ENCODE measurements around the gene PIP5K1C. TPM values are rescaled to one million over a fixed set of nuclear protein-coding genes. Genes with fewer than 3 reads are reported as not detected.

Gene PIP5K1C
- total and polyA plus RNA-seq, 10 of the 15 experiments (the other 5 are each of a cell fraction or from before 2014, with no cell fraction given) = 0.39 to 19.6 (median 5.3) TPM

- CTCF ChIA-PET = interaction anchor here (0.7 to 2.3 kb wide), 4 partner anchors 14 to 74 kb away, joined by 3 to 7 read pairs (median 4); no protein-coding TSS in a partner anchor
- no peak overlapping the region for H3K4me3 ChIP-seq
- in situ Hi-C loops (cut with MboI) (no loop called here), intact Hi-C loops (cut with micrococcal nuclease; ENCODE audit: unreplicated experiment) (loop anchor here (1.0 kb wide), 1 partner anchor 74 kb away; no protein-coding TSS in a partner anchor)
- no peak overlapping the region for H3K27ac ChIP-seq (ENCODE audit: control insufficient read depth, insufficient read depth)
- no TSS peak for BruUV-seq (replicated peaks)
- WGBS (ENCODE audit: insufficient coverage, insufficient replicate concordance, low lambda C conversion rate, missing lambda C conversion rate) = 80% methylated on average over 30 of the region's 31 CpGs
- no peaks in the 10 kb centered on the region for H3K79me2 ChIP-seq (ENCODE audit: control insufficient read depth, insufficient read depth, low read length)
- no peak for DNase-seq (ENCODE audit: low read depth, low spot score)
- no peak overlapping the region for H2AFZ ChIP-seq (ENCODE audit: control insufficient read depth, low read depth, low read length)
- H3K27me3 ChIP-seq (replicated peaks in 1 of 2; ENCODE audit: control insufficient read depth in 2 of 2, insufficient read depth in 2 of 2, low read length in 1 of 2) = no peaks in the 10 kb centered on the region
- TF ChIP-seq POLR2A (IDR thresholded peaks at IDR 0.05; ENCODE audit: low read depth, low read length) = 0 out of 2 replicates have a peak, but pooled peaks have one; percentile 4
- TF ChIP-seq, protein P1, sequence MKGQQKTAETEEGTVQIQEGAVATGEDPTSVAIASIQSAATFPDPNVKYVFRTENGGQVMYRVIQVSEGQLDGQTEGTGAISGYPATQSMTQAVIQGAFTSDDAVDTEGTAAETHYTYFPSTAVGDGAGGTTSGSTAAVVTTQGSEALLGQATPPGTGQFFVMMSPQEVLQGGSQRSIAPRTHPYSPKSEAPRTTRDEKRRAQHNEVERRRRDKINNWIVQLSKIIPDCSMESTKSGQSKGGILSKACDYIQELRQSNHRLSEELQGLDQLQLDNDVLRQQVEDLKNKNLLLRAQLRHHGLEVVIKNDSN (IDR thresholded peaks at IDR 0.05; ENCODE audit: borderline replicate concordance, extremely low read length, insufficient read depth, low read depth, low read length) = no peak
- 0 out of 2 replicates have a peak, but pooled peaks have one; percentile 3 for TF ChIP-seq RB1 (IDR thresholded peaks at IDR 0.05; ENCODE audit: borderline replicate concordance)
- RAD21 ChIA-PET (ENCODE audit: unreplicated experiment) = no interaction called here
- H3K9ac ChIP-seq (ENCODE audit: control insufficient read depth, insufficient read depth, low read length) = no peak overlapping the region
- H3K9me3 ChIP-seq (replicated peaks; ENCODE audit: control insufficient read depth, insufficient read depth, low read length) = no peaks in the 10 kb centered on the region
- SMC1A ChIA-PET (ENCODE audit: uncharacterized antibody, unreplicated experiment) = interaction anchor here (1.2 kb wide), 1 partner anchor 32 kb away, joined by 3 read pairs; no protein-coding TSS in a partner anchor
- POLR2A ChIA-PET = no interaction called here
- no peak for ATAC-seq
- no peak for FAIRE-seq
- H3K4me1 ChIP-seq (ENCODE audit: control insufficient read depth, insufficient read depth, low read length) = no peaks in the 10 kb centered on the region
- no peaks in the 10 kb centered on the region for H4K20me1 ChIP-seq (ENCODE audit: control insufficient read depth, insufficient read depth)
- peaks cover 0 to 11% of the 10 kb centered on the region in 2 experiments; a peak in 3 of 4 replicates for H3K36me3 ChIP-seq (ENCODE audit: control insufficient read depth in 2 of 2, insufficient read depth in 2 of 2, low read length in 1 of 2)
- no peak overlapping the region for H3K4me2 ChIP-seq (ENCODE audit: control insufficient read depth, insufficient read depth)
Observed at GRCh38 chr19:3618811-3619630, 81.2 kb downstream of the PIP5K1C start.
